ENCODE data around the gene FOXRED2. TPM values are rescaled to one million over a fixed set of nuclear protein-coding genes. Genes with fewer than 3 reads are reported as not detected.

FOXRED2 gene
- total RNA-seq, 1 experiment from 2014 or later, result 60.4 TPM

DNA sequence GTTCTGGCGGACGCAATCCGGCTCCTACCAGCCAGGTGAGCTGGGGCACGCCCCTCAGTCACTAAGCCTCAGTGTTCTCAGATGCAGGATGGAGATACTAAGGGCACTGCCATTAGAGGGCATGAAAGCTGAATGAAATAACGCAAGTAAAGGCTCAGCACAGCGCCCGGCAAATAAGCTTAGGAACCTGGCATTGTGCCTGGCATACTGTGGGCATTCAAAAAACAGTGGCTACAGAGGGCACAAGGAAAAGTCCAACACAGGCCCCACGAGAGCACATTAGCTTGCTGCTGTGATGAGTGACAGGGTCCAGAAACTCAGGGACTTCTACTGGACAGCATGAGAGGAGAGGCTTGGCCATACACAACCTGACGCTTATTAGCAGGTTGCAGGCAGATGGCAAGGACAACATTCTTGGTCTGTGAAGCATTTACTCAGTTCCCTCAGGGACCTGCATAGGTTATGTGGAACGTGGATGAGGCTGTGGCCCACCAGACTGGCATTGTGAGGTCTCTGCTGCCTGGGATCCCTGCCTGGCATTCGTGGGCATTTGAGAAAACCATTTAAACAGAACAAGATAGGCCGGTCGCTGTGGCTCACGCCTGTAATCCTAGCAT is 37.6 kb downstream of the FOXRED2 start:
- intact Hi-C loops (cut with micrococcal nuclease; ENCODE audit: unreplicated experiment), result no loop called here
- no peak overlapping the region for H3K27ac ChIP-seq (ENCODE audit: low read depth, low read length, poor library complexity, severe bottlenecking)
- peaks cover 19% of the 10 kb centered on the region for H3K4me1 ChIP-seq (ENCODE audit: insufficient read depth, low read length, poor library complexity, severe bottlenecking)
- TF ChIP-seq, protein P1, sequence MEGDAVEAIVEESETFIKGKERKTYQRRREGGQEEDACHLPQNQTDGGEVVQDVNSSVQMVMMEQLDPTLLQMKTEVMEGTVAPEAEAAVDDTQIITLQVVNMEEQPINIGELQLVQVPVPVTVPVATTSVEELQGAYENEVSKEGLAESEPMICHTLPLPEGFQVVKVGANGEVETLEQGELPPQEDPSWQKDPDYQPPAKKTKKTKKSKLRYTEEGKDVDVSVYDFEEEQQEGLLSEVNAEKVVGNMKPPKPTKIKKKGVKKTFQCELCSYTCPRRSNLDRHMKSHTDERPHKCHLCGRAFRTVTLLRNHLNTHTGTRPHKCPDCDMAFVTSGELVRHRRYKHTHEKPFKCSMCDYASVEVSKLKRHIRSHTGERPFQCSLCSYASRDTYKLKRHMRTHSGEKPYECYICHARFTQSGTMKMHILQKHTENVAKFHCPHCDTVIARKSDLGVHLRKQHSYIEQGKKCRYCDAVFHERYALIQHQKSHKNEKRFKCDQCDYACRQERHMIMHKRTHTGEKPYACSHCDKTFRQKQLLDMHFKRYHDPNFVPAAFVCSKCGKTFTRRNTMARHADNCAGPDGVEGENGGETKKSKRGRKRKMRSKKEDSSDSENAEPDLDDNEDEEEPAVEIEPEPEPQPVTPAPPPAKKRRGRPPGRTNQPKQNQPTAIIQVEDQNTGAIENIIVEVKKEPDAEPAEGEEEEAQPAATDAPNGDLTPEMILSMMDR (conservative IDR thresholded peaks at IDR 0.05; ENCODE audit: low read depth, low read length), result no peak
- TF ChIP-seq EZH2 (IDR thresholded peaks at IDR 0.05; ENCODE audit: borderline replicate concordance, low read depth, low read length, poor library complexity, severe bottlenecking), result no peak
- no peaks in the 10 kb centered on the region for H3K9me3 ChIP-seq (ENCODE audit: low read depth, low read length, poor library complexity, severe bottlenecking)
- peaks cover 10% of the 10 kb centered on the region for H3K36me3 ChIP-seq (ENCODE audit: insufficient read depth, low read length, poor library complexity, severe bottlenecking)
- BruUV-seq (replicated peaks), result no TSS peak
- no peak for DNase-seq (ENCODE audit: low spot score)
- ChIA-PET POLR2A (ENCODE audit: low non-redundant PET) (no interaction called here), CTCF (no interaction called here)
- H3K4me3 ChIP-seq (ENCODE audit: low read depth, low read length, poor library complexity, severe bottlenecking), result no peak overlapping the region
- H3K27me3 ChIP-seq (replicated peaks; ENCODE audit: insufficient read depth, low read depth, low read length, poor library complexity), result no peaks in the 10 kb centered on the region

DNA sequence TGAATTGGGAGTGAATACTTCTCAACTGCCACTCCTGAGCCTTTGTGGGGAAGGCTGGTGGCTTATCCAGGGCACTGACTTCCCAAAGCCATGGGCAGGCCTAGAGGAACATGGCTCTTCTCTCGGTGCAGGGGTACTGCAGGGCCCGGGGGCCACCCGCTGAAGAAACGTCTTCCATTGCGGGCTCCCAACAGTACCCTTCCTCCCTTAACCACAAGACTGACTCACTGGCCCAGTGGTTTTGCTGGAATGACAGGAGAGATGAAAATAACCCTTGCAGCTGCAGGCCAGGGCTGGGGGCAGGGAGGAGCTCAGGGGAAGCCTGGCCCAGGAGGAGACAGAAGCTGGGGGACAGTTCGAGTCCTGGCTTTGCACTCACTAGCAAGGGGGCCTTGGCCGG is 38.9 kb downstream of the FOXRED2 start:
- H3K27ac ChIP-seq (ENCODE audit: low read depth, low read length, poor library complexity, severe bottlenecking), result peak overlapping the region; percentile 32
- DNase-seq (ENCODE audit: low spot score), result no peak
- intact Hi-C loops (cut with micrococcal nuclease; ENCODE audit: unreplicated experiment), result no loop called here
- no TSS peak for BruUV-seq (replicated peaks)
- no peaks in the 10 kb centered on the region for H3K27me3 ChIP-seq (replicated peaks; ENCODE audit: insufficient read depth, low read depth, low read length, poor library complexity)
- peaks cover 19% of the 10 kb centered on the region for H3K4me1 ChIP-seq (ENCODE audit: insufficient read depth, low read length, poor library complexity, severe bottlenecking)
- ChIA-PET POLR2A (ENCODE audit: low non-redundant PET) (no interaction called here), CTCF (no interaction called here)
- peaks cover 5% of the 10 kb centered on the region for H3K36me3 ChIP-seq (ENCODE audit: insufficient read depth, low read length, poor library complexity, severe bottlenecking)
- no peaks in the 10 kb centered on the region for H3K9me3 ChIP-seq (ENCODE audit: low read depth, low read length, poor library complexity, severe bottlenecking)
- no peak for TF ChIP-seq EZH2 (IDR thresholded peaks at IDR 0.05; ENCODE audit: borderline replicate concordance, low read depth, low read length, poor library complexity, severe bottlenecking)
- TF ChIP-seq, protein P1 (conservative IDR thresholded peaks at IDR 0.05; ENCODE audit: low read depth, low read length), result no peak
- H3K4me3 ChIP-seq (ENCODE audit: low read depth, low read length, poor library complexity, severe bottlenecking), result no peak overlapping the region

DNA sequence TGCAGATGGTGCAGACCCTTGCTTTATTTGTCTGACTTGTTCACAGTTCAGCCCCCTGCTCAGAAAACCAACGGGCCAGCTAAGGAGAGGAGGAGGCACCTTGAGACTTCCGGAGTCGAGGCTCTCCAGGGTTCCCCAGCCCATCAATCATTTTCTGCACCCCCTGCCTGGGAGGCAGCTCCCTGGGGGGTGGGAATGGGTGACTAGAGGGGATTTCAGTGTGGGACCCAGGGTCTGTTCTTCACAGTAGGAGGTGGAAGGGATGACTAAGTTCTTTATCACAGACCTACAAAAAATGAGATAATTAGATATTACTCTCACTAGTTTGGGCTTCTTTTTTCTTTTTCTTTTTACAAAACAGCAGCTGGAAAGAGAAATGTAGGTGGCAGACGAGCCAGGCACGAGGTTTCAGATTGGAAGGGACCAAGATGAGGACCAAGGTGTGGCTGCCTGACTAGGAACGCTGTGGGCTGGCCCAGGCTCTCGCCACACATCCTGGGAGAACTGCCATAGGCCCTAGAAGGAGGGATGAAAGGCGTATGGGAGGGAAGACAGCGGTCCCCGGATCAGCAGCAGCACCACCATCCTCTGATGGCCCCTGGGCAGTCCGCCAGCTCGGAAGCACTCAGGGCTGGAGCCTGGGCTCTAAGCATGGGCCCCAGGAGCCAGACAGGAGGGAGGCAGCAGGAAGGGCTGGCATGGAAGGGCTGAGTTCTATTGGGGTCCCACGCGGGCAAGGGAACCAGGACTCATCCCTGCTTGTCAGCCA is 39.6 kb downstream of the FOXRED2 start:
- H3K36me3 ChIP-seq (ENCODE audit: insufficient read depth, low read length, poor library complexity, severe bottlenecking), result peaks cover 5% of the 10 kb centered on the region
- H3K9me3 ChIP-seq (ENCODE audit: low read depth, low read length, poor library complexity, severe bottlenecking), result no peaks in the 10 kb centered on the region
- H3K4me1 ChIP-seq (ENCODE audit: insufficient read depth, low read length, poor library complexity, severe bottlenecking), result peaks cover 19% of the 10 kb centered on the region
- TSS peak; percentile 67 for BruUV-seq (replicated peaks)
- ChIA-PET POLR2A (ENCODE audit: low non-redundant PET) (interaction anchor here (0.7 kb wide), 1 partner anchor 24 kb away, joined by 3 read pairs; no protein-coding TSS in a partner anchor), CTCF (interaction anchor here (0.5 kb wide), 1 partner anchor 289 kb away, joined by 3 read pairs; no protein-coding TSS in a partner anchor)
- intact Hi-C loops (cut with micrococcal nuclease; ENCODE audit: unreplicated experiment), result no loop called here
- no peak overlapping the region for H3K4me3 ChIP-seq (ENCODE audit: low read depth, low read length, poor library complexity, severe bottlenecking)
- TF ChIP-seq, protein P1 (conservative IDR thresholded peaks at IDR 0.05; ENCODE audit: low read depth, low read length), result no peak
- no peak for TF ChIP-seq EZH2 (IDR thresholded peaks at IDR 0.05; ENCODE audit: borderline replicate concordance, low read depth, low read length, poor library complexity, severe bottlenecking)
- H3K27me3 ChIP-seq (replicated peaks; ENCODE audit: insufficient read depth, low read depth, low read length, poor library complexity), result no peaks in the 10 kb centered on the region
- peak overlapping the region; percentile 32 for H3K27ac ChIP-seq (ENCODE audit: low read depth, low read length, poor library complexity, severe bottlenecking)
- peak; percentile 83 for DNase-seq (ENCODE audit: low spot score)
